ENCODE data around the gene GRM1. TPM values are rescaled to one million over a fixed set of nuclear protein-coding genes. Genes with fewer than 3 reads are reported as not detected.

GRM1 gene
- total RNA-seq, 1 donor, result under 0.01 TPM

DNA sequence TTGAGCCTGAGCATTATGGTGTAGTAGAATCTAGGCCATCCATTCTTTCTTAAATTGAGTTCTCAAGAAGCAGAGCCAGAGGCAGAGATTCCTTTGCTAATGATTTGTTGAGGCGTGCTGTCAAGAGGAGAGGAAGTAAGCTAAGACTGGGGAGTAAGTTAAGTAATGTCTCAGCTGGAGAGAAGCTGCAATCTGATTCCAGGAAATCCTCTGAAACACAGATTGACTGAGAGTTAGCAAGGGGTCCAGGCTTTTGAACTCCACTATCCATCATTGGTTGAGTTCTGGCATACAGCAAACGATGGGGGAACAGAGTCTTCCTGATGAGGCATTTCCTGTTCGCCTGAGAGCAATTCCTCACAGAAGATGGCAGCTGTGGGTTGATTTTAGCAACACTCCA lies 307.3 kb downstream of the GRM1 start:
- no peak overlapping the region for H3K4me3 ChIP-seq (ENCODE audit: low read depth, low read length)
- no peak for DNase-seq (ENCODE audit: low read depth)

GRCh38 chr6:146337376-146337775 lies 308.5 kb downstream of the GRM1 start:
- no peak for DNase-seq (ENCODE audit: low read depth)
- H3K4me3 ChIP-seq (ENCODE audit: low read depth, low read length), result no peak overlapping the region
- TF ChIP-seq, protein P1, sequence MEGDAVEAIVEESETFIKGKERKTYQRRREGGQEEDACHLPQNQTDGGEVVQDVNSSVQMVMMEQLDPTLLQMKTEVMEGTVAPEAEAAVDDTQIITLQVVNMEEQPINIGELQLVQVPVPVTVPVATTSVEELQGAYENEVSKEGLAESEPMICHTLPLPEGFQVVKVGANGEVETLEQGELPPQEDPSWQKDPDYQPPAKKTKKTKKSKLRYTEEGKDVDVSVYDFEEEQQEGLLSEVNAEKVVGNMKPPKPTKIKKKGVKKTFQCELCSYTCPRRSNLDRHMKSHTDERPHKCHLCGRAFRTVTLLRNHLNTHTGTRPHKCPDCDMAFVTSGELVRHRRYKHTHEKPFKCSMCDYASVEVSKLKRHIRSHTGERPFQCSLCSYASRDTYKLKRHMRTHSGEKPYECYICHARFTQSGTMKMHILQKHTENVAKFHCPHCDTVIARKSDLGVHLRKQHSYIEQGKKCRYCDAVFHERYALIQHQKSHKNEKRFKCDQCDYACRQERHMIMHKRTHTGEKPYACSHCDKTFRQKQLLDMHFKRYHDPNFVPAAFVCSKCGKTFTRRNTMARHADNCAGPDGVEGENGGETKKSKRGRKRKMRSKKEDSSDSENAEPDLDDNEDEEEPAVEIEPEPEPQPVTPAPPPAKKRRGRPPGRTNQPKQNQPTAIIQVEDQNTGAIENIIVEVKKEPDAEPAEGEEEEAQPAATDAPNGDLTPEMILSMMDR (IDR thresholded peaks at IDR 0.05; ENCODE audit: insufficient read depth, low read depth, low read length), result no peak

More for the DNA sequence above, 307.3 kb downstream of the GRM1 start:
- TF ChIP-seq, protein P1 (IDR thresholded peaks at IDR 0.05; ENCODE audit: insufficient read depth, low read depth, low read length), result no peak

- peak; percentile 16 for DNase-seq (ENCODE audit: low read depth)
- TF ChIP-seq, protein P1 (IDR thresholded peaks at IDR 0.05; ENCODE audit: insufficient read depth, low read depth, low read length), result no peak
Observed at GRCh38 chr6:146339716-146340115, 310.9 kb downstream of the GRM1 start.

GRCh38 chr6:146341493-146342230 lies 312.8 kb downstream of the GRM1 start:
- TF ChIP-seq, protein P1 (IDR thresholded peaks at IDR 0.05; ENCODE audit: insufficient read depth, low read depth, low read length), result no peak
- DNase-seq (ENCODE audit: low read depth), result no peak
- no peak overlapping the region for H3K4me3 ChIP-seq (ENCODE audit: low read depth, low read length)

More at GRCh38 chr6:146339716-146340115, 310.9 kb downstream of the GRM1 start:
- no peak overlapping the region for H3K4me3 ChIP-seq (ENCODE audit: low read depth, low read length)

- TF ChIP-seq, protein P1 (IDR thresholded peaks at IDR 0.05; ENCODE audit: insufficient read depth, low read depth, low read length), result no peak
- H3K4me3 ChIP-seq (ENCODE audit: low read depth, low read length), result no peak overlapping the region
- no peak for DNase-seq (ENCODE audit: low read depth)
Observed at GRCh38 chr6:146345598-146345997, 316.7 kb downstream of the GRM1 start.

GRCh38 chr6:146347090-146347489 lies 318.2 kb downstream of the GRM1 start:
- TF ChIP-seq, protein P1 (IDR thresholded peaks at IDR 0.05; ENCODE audit: insufficient read depth, low read depth, low read length), result no peak
- H3K4me3 ChIP-seq (ENCODE audit: low read depth, low read length), result no peak overlapping the region
- no peak for DNase-seq (ENCODE audit: low read depth)

All from fibroblast of villous mesenchyme (primary cell).